ENCODE results near the gene SLC24A4. TPM values are rescaled to one million over a fixed set of nuclear protein-coding genes. Genes with fewer than 3 reads are reported as not detected.

The SLC24A4 gene
- total RNA-seq, 1 experiment from 2014 or later = not detected

DNA sequence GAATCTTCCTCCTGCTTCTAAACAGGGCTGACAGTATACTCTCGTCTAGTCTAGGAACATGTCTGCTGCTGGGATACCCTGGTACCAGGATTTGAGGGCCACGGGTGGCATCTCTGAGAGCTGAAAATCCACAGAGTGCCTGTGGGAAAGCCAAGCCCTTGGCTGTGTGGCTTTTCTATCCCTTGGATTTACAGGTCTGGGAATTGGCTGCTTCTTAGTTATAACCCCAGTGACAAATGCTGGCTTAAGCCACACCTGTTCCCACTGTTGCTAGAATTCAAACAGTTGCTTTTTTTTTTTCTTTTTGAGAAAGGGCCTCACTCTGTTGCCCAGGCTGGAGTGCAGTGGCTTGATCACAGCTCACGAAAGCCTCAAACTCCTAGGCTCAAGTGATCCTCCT, 176.3 kb downstream of the SLC24A4 start:
- BruUV-seq (replicated peaks) = no TSS peak
- CTCF ChIA-PET = no interaction called here
- Mint-ChIP-seq H3K27ac (ENCODE audit: unreplicated experiment) (no peak overlapping the region), H3K27me3 (ENCODE audit: unreplicated experiment) (no peaks in the 10 kb centered on the region), H3K4me3 (ENCODE audit: low read depth, unreplicated experiment) (no peak overlapping the region), H3K9me3 (ENCODE audit: low read depth, unreplicated experiment) (no peaks in the 10 kb centered on the region), H3K36me3 (ENCODE audit: insufficient read depth, unreplicated experiment) (no peaks in the 10 kb centered on the region), H3K4me1 (ENCODE audit: low read depth, unreplicated experiment) (peaks cover 16% of the 10 kb centered on the region)
- intact Hi-C loops (cut with micrococcal nuclease; ENCODE audit: unreplicated experiment) = no loop called here
- no peak for DNase-seq
- TF ChIP-seq, protein P1, sequence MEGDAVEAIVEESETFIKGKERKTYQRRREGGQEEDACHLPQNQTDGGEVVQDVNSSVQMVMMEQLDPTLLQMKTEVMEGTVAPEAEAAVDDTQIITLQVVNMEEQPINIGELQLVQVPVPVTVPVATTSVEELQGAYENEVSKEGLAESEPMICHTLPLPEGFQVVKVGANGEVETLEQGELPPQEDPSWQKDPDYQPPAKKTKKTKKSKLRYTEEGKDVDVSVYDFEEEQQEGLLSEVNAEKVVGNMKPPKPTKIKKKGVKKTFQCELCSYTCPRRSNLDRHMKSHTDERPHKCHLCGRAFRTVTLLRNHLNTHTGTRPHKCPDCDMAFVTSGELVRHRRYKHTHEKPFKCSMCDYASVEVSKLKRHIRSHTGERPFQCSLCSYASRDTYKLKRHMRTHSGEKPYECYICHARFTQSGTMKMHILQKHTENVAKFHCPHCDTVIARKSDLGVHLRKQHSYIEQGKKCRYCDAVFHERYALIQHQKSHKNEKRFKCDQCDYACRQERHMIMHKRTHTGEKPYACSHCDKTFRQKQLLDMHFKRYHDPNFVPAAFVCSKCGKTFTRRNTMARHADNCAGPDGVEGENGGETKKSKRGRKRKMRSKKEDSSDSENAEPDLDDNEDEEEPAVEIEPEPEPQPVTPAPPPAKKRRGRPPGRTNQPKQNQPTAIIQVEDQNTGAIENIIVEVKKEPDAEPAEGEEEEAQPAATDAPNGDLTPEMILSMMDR (IDR thresholded peaks at IDR 0.05; ENCODE audit: unreplicated experiment) = no peak

DNA sequence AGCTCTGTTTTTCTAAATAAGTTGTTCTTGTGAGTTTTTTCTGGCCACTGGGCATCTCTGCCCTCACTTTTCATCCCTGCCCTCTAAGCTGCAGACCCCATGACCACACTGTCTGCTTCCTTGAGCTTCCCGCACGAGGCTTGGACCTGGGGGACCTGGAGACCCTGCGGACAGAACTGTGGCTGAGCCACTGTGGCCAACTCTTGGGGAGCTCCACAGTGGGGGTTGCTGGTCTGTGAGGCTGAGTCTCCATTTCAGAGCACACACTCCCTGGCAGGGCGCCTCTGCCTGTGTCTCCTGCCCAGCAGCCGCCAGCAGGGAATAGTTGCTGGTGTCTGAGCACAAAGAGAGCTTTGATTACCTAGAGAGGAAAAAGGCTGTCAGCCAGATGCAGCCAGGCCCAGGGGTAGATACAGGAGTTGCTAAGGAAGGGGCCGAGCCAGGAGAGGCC, 177.6 kb downstream of the SLC24A4 start:
- no TSS peak for BruUV-seq (replicated peaks)
- H3K4me1 Mint-ChIP-seq (ENCODE audit: low read depth, unreplicated experiment) = peaks cover 28% of the 10 kb centered on the region
- TF ChIP-seq, protein P1 (IDR thresholded peaks at IDR 0.05; ENCODE audit: unreplicated experiment) = no peak
- intact Hi-C loops (cut with micrococcal nuclease; ENCODE audit: unreplicated experiment) = no loop called here
- CTCF ChIA-PET = no interaction called here
- H3K9me3 Mint-ChIP-seq (ENCODE audit: low read depth, unreplicated experiment) = no peaks in the 10 kb centered on the region
- H3K4me3 Mint-ChIP-seq (ENCODE audit: low read depth, unreplicated experiment) = no peak overlapping the region
- DNase-seq = no peak
- H3K36me3 Mint-ChIP-seq (ENCODE audit: insufficient read depth, unreplicated experiment) = peaks cover 6% of the 10 kb centered on the region
- no peak overlapping the region for H3K27ac Mint-ChIP-seq (ENCODE audit: unreplicated experiment)
- no peaks in the 10 kb centered on the region for H3K27me3 Mint-ChIP-seq (ENCODE audit: unreplicated experiment)

DNA sequence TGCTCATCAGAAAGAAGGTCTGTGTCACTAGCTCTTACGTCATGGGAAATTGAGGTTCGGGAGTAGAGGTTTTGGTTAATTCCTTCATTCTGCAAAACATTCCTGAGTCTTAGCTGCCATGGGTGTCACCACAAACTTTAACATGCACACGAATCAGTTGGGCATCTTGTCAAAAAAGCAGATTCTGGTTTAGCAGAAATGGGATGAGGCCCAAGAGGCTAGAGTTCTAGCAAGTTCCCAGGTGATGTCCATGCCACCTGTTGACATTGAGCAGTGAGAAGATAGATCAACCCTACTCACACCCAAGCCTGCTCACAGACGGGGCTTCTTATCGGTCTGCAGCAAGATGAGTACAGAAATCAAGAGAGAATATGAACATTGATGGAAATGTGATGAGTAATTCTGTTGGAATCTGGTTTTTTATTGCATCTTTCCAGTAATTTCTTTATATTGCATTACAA, 179.0 kb downstream of the SLC24A4 start:
- H3K4me1 Mint-ChIP-seq (ENCODE audit: low read depth, unreplicated experiment) = peaks cover 33% of the 10 kb centered on the region
- peaks cover 6% of the 10 kb centered on the region for H3K36me3 Mint-ChIP-seq (ENCODE audit: insufficient read depth, unreplicated experiment)
- no peaks in the 10 kb centered on the region for H3K27me3 Mint-ChIP-seq (ENCODE audit: unreplicated experiment)
- no peak overlapping the region for H3K27ac Mint-ChIP-seq (ENCODE audit: unreplicated experiment)
- no TSS peak for BruUV-seq (replicated peaks)
- no peak overlapping the region for H3K4me3 Mint-ChIP-seq (ENCODE audit: low read depth, unreplicated experiment)
- CTCF ChIA-PET = no interaction called here
- H3K9me3 Mint-ChIP-seq (ENCODE audit: low read depth, unreplicated experiment) = no peaks in the 10 kb centered on the region
- TF ChIP-seq, protein P1 (IDR thresholded peaks at IDR 0.05; ENCODE audit: unreplicated experiment) = no peak
- intact Hi-C loops (cut with micrococcal nuclease; ENCODE audit: unreplicated experiment) = no loop called here
- DNase-seq = no peak

DNA sequence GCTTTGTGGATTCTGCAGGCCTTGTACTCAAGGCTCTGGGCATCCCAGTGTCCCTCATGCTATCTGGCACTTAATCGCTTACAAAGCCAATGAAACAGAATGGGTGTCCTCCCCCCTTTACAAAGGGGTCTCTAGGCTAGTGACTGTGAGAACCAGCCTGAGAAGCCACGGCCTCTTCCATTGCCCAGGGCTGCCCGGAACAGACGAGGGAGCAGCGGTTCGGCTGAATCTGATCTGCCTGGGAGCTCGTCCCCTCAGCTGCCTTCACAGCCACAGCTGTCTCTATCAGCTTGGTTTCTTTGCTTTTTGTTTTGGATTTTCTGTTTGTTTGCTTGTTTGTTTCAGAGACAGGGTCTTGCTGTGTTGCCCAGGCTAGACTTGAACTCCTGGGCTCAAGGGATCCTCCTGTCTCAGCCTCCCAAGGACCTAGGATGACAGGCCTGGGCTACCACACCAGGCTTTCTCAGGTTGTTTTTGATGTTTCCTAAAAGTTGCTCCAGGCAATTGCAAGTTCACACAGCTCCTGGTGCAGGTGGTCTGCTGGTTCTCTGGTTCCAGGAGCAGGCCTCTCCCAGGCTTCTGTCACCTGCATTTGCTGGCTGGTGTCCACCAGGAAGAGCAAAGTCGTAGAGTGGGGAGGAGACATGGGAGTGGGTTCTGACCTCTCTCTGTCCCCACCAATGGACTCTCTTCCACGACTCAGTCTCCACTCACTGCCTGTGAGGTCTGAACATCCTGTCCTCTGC, 179.7 kb downstream of the SLC24A4 start:
- H3K4me1 Mint-ChIP-seq (ENCODE audit: low read depth, unreplicated experiment) = peaks cover 41% of the 10 kb centered on the region
- H3K36me3 Mint-ChIP-seq (ENCODE audit: insufficient read depth, unreplicated experiment) = peaks cover 6% of the 10 kb centered on the region
- CTCF ChIA-PET = no interaction called here
- no peak overlapping the region for H3K4me3 Mint-ChIP-seq (ENCODE audit: low read depth, unreplicated experiment)
- H3K27ac Mint-ChIP-seq (ENCODE audit: unreplicated experiment) = no peak overlapping the region
- intact Hi-C loops (cut with micrococcal nuclease; ENCODE audit: unreplicated experiment) = no loop called here
- DNase-seq = no peak
- BruUV-seq (replicated peaks) = no TSS peak
- H3K9me3 Mint-ChIP-seq (ENCODE audit: low read depth, unreplicated experiment) = no peaks in the 10 kb centered on the region
- no peaks in the 10 kb centered on the region for H3K27me3 Mint-ChIP-seq (ENCODE audit: unreplicated experiment)
- TF ChIP-seq, protein P1 (IDR thresholded peaks at IDR 0.05; ENCODE audit: unreplicated experiment) = no peak
